Right ventricle myocardium superior (tissue), 1 donor: ENCODE measurements around the gene SPEF1. TPM values are rescaled to one million over a fixed set of nuclear protein-coding genes. Genes with fewer than 3 reads are reported as not detected.
"Not testable (repeated sequence)": the region's sequence is repeated elsewhere in the genome, so short reads cannot be mapped to it uniquely, and the experiment has no call there.

Experiments used
- ATAC-seq: fragments of 200-7000 bp; cut with Tn5 transposase; one replicate; pipeline ENCODE4 v1.9.1; 2020; ENCODE audit warnings: mild to moderate bottlenecking; ENCODE audit not compliant: poor library complexity
- DNase-seq: peaks from one replicate; pipeline ENCODE4 v3.0.0-alpha.2; 2020
- intact Hi-C: fragments of 100-400 bp; cut with DNase I; formaldehyde crosslinking; loops from one replicate; pipeline ENCODE4 v1.11.2; 2022
- total RNA-seq: library from RNA; stranded (reverse); fragmentation: NEBNext Ultra II Directional; extraction: Animal tissue kit (Norgen Biotek cat#: 25700); gene quantifications from one replicate; pipeline ENCODE4 v1.2.1, GENCODE V29; 2021
- donor health status: DM: no; HTN: yes; CAD: no; lungs with severe emphysema.

The SPEF1 gene
- total RNA-seq, 1 donor from 2014 or later: 0.32 TPM

- intact Hi-C loops: no loop called here
- DNase-seq (no peak), ATAC-seq (no peak)
Observed at GRCh38 chr20:3796477-3797225, 15.4 kb upstream of the SPEF1 start.

DNA sequence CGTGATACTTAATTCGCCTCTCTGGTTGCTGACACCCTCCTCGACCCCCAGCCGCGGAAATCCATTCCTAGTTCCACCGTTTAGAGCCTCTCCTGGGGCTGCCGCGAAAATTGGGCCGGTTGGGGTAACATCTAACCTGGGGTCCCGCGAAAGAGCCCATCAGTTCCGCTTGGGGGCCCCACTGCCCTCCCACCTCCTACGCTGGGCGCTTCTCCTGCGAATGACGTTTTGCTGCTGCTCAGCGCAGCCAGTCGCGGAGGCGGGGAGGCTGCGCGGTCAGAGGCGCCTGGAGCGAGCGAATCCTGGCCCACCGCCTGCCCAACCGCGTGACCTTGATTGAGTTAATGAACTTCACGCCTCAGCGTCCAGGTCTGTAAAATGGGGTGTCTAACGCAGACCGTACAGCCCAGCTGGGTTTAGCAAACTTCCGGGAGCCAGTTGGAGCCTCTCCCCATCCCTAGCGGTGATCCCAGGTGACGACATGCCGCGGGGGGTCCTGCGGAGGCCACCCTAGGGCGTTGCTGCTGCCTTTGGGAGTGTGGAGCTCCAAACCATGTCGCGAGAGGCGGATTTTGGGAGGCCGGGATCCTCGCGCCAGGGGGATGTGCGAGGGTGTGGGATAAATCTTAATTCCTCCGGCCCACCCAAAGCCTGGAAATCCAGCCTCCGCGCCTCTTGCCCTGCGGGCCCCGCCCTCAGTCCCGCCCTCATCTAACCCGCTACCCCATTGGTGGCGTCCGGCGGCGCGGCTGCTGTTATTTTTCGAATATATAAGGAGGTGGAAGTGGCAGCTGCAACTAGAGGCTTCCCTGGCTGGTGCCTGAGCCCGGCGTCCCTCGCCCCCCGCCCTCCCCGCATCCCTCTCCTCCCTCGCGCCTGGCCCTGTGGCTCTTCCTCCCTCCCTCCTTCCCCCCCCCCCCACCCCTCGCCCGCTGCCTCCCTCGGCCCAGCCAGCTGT lies 14.5 kb upstream of the SPEF1 start, which contains the start of gene CDC25B:
Gene CDC25B (plus strand): TSS at position 800 of the 958 bp plus-strand sequence. CDS start 222 bp downstream, outside the sequence.
- ATAC-seq: peak; percentile 97
- intact Hi-C loops: no loop called here

DNA sequence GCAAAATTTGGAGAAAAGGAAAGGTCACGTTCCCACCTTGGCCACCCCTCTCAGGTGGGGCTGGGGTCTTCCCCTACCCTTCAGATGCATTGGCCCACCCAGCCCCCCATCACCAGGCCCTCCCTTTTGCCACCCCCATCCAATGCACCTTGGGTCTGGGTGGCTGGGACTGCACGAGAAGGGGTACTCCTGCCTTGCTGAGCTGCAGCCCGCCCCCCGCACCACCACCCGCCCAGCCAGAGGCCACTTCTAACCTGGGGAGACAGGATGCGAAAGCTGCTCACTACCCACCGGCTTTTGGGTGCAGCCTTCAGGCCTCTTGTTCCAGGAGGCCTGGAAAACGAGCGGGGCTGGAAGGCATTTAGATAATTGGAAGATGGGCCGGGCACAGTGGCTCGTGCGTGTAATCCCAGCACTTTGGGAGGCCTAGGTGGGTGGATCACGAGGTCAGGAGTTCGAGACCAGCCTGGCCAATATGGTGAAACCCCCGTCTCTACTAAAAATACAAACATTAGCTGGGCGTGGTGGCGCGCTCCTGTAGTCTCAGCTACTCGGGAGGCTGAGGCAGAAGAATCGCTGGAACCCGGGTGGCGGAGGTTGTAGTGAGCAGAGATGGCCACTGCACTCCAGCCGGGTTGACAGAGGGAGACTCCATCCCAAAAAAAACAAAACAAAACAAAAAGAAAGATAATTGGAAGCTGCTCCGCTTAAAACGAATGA lies 13.6 kb upstream of the SPEF1 start:
- ATAC-seq: no peak
- intact Hi-C loops: no loop called here
- DNase-seq: no peak

More for the DNA sequence above, 14.5 kb upstream of the SPEF1 start, which contains the start of gene CDC25B:
- DNase-seq: peak; percentile 97

DNA sequence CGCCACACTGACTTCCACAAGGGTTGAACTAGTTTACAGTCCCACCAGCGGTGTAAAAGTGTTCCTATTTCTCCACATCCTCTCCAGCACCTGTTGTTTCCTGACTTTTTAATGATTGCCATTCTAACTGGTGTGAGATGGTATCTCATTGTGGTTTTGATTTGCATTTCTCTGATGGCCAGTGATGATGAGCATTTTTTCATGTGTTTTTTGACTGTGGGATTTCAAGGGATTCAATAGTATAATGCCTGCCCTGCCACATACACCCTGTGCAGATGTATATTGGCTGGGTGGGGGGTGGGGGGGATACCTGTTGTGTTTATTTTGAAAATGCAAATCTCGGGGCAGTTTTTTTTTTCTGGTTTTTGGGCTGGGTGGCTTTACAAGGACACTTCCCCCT lies 12.9 kb upstream of the SPEF1 start:
- DNase-seq, intact Hi-C loops, ATAC-seq: not testable (repeated sequence)

GRCh38 chr20:3789201-3789600 lies 8.0 kb upstream of the SPEF1 start:
- DNase-seq, ATAC-seq, intact Hi-C loops: not testable (repeated sequence)

DNA sequence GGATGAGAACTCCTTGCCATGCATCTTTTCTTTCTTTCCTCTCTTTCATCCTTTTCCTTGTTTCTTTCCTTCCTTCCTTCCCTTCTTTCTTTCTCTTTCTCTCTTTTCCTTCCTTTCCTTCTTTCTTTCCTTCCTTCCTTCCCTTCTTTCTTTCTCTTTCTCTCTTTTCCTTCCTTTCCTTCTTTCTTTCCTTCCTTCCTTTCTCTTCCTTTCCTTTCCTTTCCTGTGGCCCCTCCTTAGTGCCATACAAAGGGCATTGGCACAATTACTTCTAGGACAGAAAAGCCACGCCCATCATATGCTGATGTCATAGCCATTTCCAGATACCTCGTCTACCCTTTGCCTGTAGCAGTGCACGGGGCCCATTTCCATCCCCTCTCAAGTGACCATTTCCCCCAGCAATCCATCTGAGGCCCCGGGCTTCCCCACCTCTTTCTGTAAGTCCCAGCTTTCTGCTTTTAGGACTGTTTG lies 7.5 kb upstream of the SPEF1 start:
- DNase-seq (no peak), ATAC-seq (no peak)
- intact Hi-C loops: no loop called here

DNA sequence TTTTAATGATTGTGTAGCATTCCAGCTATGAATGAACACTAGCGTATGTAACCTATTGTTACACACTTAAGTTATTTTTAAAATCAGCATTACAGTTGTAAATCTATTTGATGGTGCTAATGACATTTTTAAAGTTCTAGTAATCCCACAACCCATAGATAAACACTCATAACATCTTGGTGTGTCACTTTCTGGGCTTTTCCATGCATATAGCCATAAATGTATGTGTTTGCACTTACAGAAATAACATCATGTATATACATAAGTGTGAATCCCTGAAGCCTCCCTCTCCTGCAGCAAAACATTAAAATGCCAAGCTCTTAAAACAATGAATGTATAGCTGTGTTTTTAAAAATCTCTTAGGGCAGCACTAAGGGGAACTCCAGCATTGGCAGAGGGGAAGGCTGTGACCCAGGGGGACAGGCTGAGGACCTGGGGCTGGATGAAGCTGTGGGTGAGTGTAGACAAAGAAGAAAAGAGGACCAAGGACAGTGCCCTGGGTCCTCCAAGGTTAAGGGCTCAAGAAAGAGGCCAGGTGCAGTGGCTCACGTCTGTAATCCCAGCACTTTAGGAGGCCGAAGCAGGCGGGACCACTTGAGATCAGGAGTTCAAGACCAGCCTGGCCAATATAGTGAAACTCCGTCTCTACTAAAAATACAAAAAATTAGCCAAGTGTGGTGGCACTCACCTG lies 6.2 kb upstream of the SPEF1 start:
- DNase-seq (no peak), ATAC-seq (no peak)
- intact Hi-C loops: no loop called here

- ATAC-seq (peak; percentile 96), DNase-seq (peak; percentile 94)
- intact Hi-C loops: no loop called here
Observed at GRCh38 chr20:3786665-3787323, 5.5 kb upstream of the SPEF1 start, which contains the start of gene CENPB. Gene CENPB (minus strand): TSS chr20:3786740. CDS start chr20:3786483, 257 bp downstream.

GRCh38 chr20:3786126-3786484 lies 4.9 kb upstream of the SPEF1 start:
- DNase-seq (peak; percentile 72), ATAC-seq (peak; percentile 10)
- intact Hi-C loops: no loop called here

GRCh38 chr20:3785240-3786125 lies 4.2 kb upstream of the SPEF1 start:
- peak; percentile 2 for ATAC-seq
- intact Hi-C loops: no loop called here
- DNase-seq: no peak

- DNase-seq: no peak
- ATAC-seq: no peak
- intact Hi-C loops: no loop called here
Observed at GRCh38 chr20:3784863-3785239, 3.6 kb upstream of the SPEF1 start.

DNA sequence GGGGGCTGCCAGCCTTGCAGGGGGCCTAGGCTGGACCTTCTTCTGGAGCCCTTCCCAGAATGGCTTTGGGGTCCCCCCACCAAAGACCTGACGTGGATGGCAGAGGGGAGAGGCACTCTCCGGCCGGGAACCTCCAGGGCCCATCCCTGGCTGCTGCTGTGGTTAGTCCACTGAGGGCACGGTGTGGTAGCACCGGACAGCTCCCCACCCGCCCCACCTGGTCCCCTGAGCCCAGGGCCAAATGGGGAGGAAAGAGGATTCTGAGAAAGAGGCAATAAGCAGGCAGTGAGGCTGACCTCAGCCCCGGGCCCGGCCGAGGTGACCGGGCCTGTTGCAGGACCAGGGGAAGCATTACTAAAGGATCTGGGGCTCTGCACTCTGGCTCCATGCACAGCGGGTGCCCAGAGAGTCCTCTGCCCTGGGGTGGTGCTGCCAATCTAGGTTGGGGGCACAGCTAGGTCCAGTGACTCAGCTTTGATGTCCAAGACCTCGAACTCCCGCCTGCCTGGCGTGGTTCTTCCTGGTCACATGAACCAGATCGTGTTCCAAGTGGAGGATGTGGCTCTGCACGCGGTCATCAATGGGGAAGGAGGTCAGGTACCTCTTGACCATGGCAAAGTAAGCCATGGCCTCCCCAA lies 3.1 kb upstream of the SPEF1 start:
- ATAC-seq (no peak), DNase-seq (no peak)
- intact Hi-C loops: no loop called here

- ATAC-seq (no peak), DNase-seq (no peak)
- intact Hi-C loops: no loop called here
Observed at GRCh38 chr20:3783511-3784195, 2.4 kb upstream of the SPEF1 start.

DNA sequence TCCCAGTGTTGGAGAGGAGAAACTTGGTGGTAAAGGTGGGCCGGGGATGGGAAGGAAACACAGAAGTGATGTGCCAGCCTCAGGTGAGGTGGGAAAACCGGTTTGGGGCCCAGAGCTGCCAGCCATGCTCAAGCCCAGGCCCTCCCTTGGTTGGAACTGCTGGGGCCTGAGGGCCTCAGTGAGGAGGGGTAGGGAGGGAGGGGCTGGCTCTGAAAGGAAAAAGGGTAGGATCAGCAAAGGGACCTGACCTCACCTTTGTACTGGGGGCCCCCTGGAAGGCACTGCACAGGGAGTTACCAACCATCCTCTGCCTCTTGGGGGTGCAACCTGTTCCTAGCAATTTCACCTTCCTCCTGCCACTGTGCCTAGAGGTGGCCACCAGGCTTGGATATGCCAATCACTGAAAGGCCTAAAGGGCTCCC lies 1.8 kb upstream of the SPEF1 start:
- ATAC-seq: no peak
- DNase-seq: no peak
- intact Hi-C loops: no loop called here

DNA sequence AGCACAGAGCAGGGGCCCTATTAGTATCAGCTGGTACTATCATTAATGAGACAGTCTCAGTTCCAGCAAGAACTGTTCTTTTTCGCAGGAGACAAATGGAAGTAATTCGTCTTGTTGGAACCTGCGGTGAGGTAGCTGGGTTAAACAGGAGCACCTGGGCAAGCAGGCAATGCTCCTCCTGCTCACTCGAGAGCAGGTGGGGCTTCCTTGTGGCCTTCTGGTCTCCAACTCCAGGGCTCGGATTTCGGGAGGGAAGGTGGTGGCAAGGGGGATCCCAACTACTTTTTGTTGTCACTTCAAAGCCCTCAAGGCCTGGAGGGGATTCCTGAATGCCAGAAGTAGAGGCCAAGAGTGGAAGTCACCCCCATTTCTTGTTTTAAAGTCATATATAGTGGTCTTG lies 1.3 kb upstream of the SPEF1 start:
- DNase-seq (no peak), ATAC-seq (no peak)
- intact Hi-C loops: no loop called here

DNA sequence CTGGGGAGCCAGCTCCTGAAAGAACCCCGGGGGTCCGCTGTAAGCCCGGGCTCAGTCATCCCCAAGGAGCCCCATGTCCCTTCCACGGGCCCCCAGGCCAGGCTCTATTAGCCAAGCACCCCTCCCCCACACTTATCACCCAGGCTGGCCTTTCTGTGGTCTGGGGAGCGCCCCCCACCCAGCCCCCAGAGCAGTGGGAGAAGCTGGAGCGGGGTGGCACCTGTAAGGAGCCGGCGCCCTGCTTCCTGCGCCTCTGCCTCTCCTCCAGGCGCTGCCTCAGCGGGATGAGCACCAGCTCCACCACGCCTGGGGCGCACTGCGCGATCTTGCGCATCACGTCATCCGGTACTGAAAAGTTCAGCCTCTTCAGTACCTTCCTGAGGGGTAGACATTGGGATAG lies 2.3 kb downstream of the SPEF1 start:
- no peak for DNase-seq
- intact Hi-C loops: no loop called here
- no peak for ATAC-seq
